H9 (cell line): Measurements from ENCODE around the gene FOXO6. TPM values are rescaled to one million over a fixed set of nuclear protein-coding genes. Genes with fewer than 3 reads are reported as not detected.
A peak's percentile ranks its signal among the peaks of the same experiment; 100 is the strongest.

Experiments
- DNase-seq: peaks from one replicate; pipeline ENCODE4 v3.0.0-alpha.2; 2017
- H2AFZ ChIP-seq: one replicate; pipeline ENCODE4 v1.6.1; 2013; ENCODE audit warnings: mild to moderate bottlenecking, low read length, control low read depth, moderate library complexity
- H2AK5ac ChIP-seq: 2 replicates; pipeline ENCODE4 v1.6.1; 2013; ENCODE audit warnings: low read length, control low read depth, mixed read lengths; ENCODE audit not compliant: insufficient read length
- H2BK120ac ChIP-seq: one replicate; pipeline ENCODE4 v1.6.1; 2013; ENCODE audit warnings: low read depth, mild to moderate bottlenecking, low read length, control low read depth, inconsistent platforms; ENCODE audit not compliant: poor library complexity, severe bottlenecking
- H2BK12ac ChIP-seq: 2 replicates; pipeline ENCODE4 v1.6.1; 2013; ENCODE audit warnings: low read length, control low read depth, mixed read lengths, low read depth; ENCODE audit not compliant: insufficient read length
- H2BK15ac ChIP-seq: 2 replicates; pipeline ENCODE4 v1.6.1; 2013; ENCODE audit warnings: low read depth, low read length, control low read depth
- H2BK20ac ChIP-seq: one replicate; pipeline ENCODE4 v1.6.1; 2013; ENCODE audit warnings: low read depth, mild to moderate bottlenecking, low read length, control low read depth, inconsistent platforms; ENCODE audit not compliant: poor library complexity, severe bottlenecking
- H2BK5ac ChIP-seq: 2 replicates; pipeline ENCODE4 v1.6.1; 2013; ENCODE audit warnings: low read length, control low read depth, mixed read lengths; ENCODE audit not compliant: insufficient read length
- H3K14ac ChIP-seq: 2 replicates; pipeline ENCODE4 v1.6.1; 2013; ENCODE audit warnings: low read length, control low read depth; ENCODE audit not compliant: insufficient read depth
- H3K18ac ChIP-seq: 2 replicates; pipeline ENCODE4 v1.6.1; 2013; ENCODE audit warnings: low read depth, mild to moderate bottlenecking, mixed read lengths, low read length, control low read depth; ENCODE audit not compliant: insufficient read length
- H3K23ac ChIP-seq: 2 replicates; pipeline ENCODE4 v1.6.1; 2013; ENCODE audit warnings: low read length, control low read depth, mixed read lengths, low read depth; ENCODE audit not compliant: insufficient read length
- H3K23me2 ChIP-seq: 2 replicates; pipeline ENCODE4 v1.6.1; 2013; ENCODE audit warnings: low read depth, mild to moderate bottlenecking, mixed read lengths, low read length, control low read depth; ENCODE audit not compliant: insufficient read length, poor library complexity, severe bottlenecking
- H3K27ac ChIP-seq: 2 replicates; pipeline ENCODE4 v1.5.1; 2013; ENCODE audit warnings: low read length, control low read depth, mixed read lengths, low read depth; ENCODE audit not compliant: insufficient read length
- H3K27me3 ChIP-seq: 2 replicates; pipeline ENCODE4 v1.6.1; 2013; ENCODE audit warnings: low read length, control low read depth, inconsistent platforms; ENCODE audit not compliant: insufficient read depth
- H3K4ac ChIP-seq: 2 replicates; pipeline ENCODE4 v1.6.1; 2013; ENCODE audit warnings: low read depth, mild to moderate bottlenecking, control low read depth, inconsistent platforms, low read length, moderate library complexity
- H3K4me1 ChIP-seq: 2 replicates; pipeline ENCODE4 v1.6.1; 2013; ENCODE audit warnings: low read length, control low read depth, inconsistent platforms; ENCODE audit not compliant: insufficient read depth
- H3K4me2 ChIP-seq: 2 replicates; pipeline ENCODE4 v1.6.1; 2013; ENCODE audit warnings: low read length, control low read depth, mixed read lengths; ENCODE audit not compliant: insufficient read length, insufficient read depth
- H3K56ac ChIP-seq: 2 replicates; pipeline ENCODE4 v1.6.1; 2013; ENCODE audit warnings: low read depth, mild to moderate bottlenecking, mixed read lengths, low read length, control low read depth; ENCODE audit not compliant: insufficient read length
- H3K79me1 ChIP-seq: 2 replicates; pipeline ENCODE4 v1.6.1; 2013; ENCODE audit warnings: low read depth, mild to moderate bottlenecking, moderate library complexity, low read length, control low read depth, inconsistent platforms; ENCODE audit not compliant: insufficient read depth, poor library complexity, severe bottlenecking
- H3K79me2 ChIP-seq: 2 replicates; pipeline ENCODE4 v1.6.1; 2013; ENCODE audit warnings: low read length, control low read depth, inconsistent platforms; ENCODE audit not compliant: insufficient read depth
- H3K9ac ChIP-seq: 2 replicates; pipeline ENCODE4 v1.6.1; 2013; ENCODE audit warnings: low read length, control low read depth, mixed read lengths; ENCODE audit not compliant: insufficient read length; ENCODE audit errors: extremely low read depth
- H3K9me3 ChIP-seq: one replicate; pipeline ENCODE4 v1.6.1; 2013; ENCODE audit warnings: low read depth, low read length, inconsistent platforms; ENCODE audit not compliant: control insufficient read depth
- H3T11ph ChIP-seq: one replicate; pipeline ENCODE4 v1.6.1; 2013; ENCODE audit warnings: mild to moderate bottlenecking, low read length, control low read depth, inconsistent platforms
- H4K20me1 ChIP-seq: one replicate; pipeline ENCODE4 v1.6.1; 2013; ENCODE audit not compliant: control insufficient read depth, insufficient read length, insufficient read depth
- H4K5ac ChIP-seq: 2 replicates; pipeline ENCODE4 v1.6.1; 2013; ENCODE audit warnings: low read depth, mild to moderate bottlenecking, mixed read lengths, low read length, control low read depth; ENCODE audit not compliant: insufficient read length
- H4K8ac ChIP-seq: replicated peaks from 2 replicates; pipeline ENCODE4 v1.6.1; 2013; ENCODE audit warnings: low read length, control low read depth, mixed read lengths, low read depth; ENCODE audit not compliant: insufficient read length
- H4K91ac ChIP-seq: 2 replicates; pipeline ENCODE4 v1.6.1; 2013; ENCODE audit warnings: low read depth, mild to moderate bottlenecking, moderate library complexity, mixed read lengths, low read length, control low read depth; ENCODE audit not compliant: insufficient read length
- H3K27ac Mint-ChIP-seq, 3 experiments: 2 replicates in 2 of 3; 3 replicates in 1 of 3; pipeline ENCODE4 v1.8.0; 2020 to 2021; ENCODE audit warnings: mixed read lengths in 3 of 3, mild to moderate bottlenecking in 1 of 3, moderate library complexity in 1 of 3
- H3K27me3 Mint-ChIP-seq: 2 replicates; pipeline ENCODE4 v1.8.0; 2021; ENCODE audit warnings: low read depth, mild to moderate bottlenecking, moderate library complexity, mixed read lengths
- H3K36me3 Mint-ChIP-seq, 3 experiments: 2 replicates in 2 of 3; 3 replicates in 1 of 3; pipeline ENCODE4 v1.8.0; 2020 to 2021; ENCODE audit warnings: low read depth in 3 of 3, mixed read lengths in 3 of 3; ENCODE audit not compliant: insufficient read depth in 1 of 3
- H3K4me1 Mint-ChIP-seq, 2 experiments: 2 replicates each; pipeline ENCODE4 v1.8.0; 2020; ENCODE audit warnings: mixed read lengths in 2 of 2
- H3K4me3 Mint-ChIP-seq, 2 experiments: 2 replicates in 1 of 2; 3 replicates in 1 of 2; pipeline ENCODE4 v1.8.0; 2020 to 2021; ENCODE audit warnings: mild to moderate bottlenecking in 2 of 2, mixed read lengths in 2 of 2, moderate library complexity in 1 of 2
- H3K9me3 Mint-ChIP-seq, 2 experiments: 2 replicates in 1 of 2; 3 replicates in 1 of 2; pipeline ENCODE4 v1.8.0; 2020; ENCODE audit warnings: mild to moderate bottlenecking in 2 of 2, mixed read lengths in 2 of 2, moderate library complexity in 1 of 2
- WGBS: extraction: QIAGEN DNeasy Blood & Tissue Kit; methylation state at CpG from one replicate; pipeline ENCODE4 v1.1.7; 2013; ENCODE audit warnings: missing lambda C conversion rate, low lambda C conversion rate, mixed read lengths; ENCODE audit not compliant: insufficient read length; ENCODE audit errors: extremely low coverage; 5-methylcytosine and 5-hydroxymethylcytosine counted together
- total RNA-seq: library from RNA; stranded (reverse); gene quantifications from 2 replicates; pipeline ENCODE4 v1.2.1, GENCODE V29; 2021
- TF ChIP-seq, protein P1 (sequence below): fragments of 200-600 bp; sonication (generic); conservative IDR thresholded peaks from 3 replicates; pipeline ENCODE4 v1.8.0; 2021; ENCODE audit warnings: antibody characterized with exemption, mild to moderate bottlenecking

Gene FOXO6
- total RNA-seq, 1 experiment from 2014 or later = 0.83 TPM

DNA sequence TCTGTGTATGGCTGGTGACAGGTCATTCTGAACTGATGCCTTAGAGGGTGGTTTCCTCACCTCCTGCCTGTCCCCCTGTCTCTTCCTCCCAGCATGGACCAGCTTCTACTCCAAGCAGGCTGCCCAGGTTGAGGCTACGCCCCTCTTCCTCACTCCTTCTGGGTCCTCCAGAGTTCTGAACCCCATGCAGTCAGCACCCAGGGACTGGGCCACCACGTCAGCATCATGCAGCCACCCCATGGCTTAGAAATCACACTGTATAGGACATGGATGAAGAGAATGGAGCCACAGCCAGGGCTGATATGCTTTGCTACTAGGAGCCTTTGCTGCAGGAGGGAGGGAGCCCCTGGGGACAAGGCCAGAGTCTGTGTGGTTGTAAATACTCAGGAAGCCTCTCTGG, 8.3 kb downstream of the FOXO6 start:
- peaks cover 3% of the 10 kb centered on the region for H3K23me2 ChIP-seq
- TF ChIP-seq, protein P1, sequence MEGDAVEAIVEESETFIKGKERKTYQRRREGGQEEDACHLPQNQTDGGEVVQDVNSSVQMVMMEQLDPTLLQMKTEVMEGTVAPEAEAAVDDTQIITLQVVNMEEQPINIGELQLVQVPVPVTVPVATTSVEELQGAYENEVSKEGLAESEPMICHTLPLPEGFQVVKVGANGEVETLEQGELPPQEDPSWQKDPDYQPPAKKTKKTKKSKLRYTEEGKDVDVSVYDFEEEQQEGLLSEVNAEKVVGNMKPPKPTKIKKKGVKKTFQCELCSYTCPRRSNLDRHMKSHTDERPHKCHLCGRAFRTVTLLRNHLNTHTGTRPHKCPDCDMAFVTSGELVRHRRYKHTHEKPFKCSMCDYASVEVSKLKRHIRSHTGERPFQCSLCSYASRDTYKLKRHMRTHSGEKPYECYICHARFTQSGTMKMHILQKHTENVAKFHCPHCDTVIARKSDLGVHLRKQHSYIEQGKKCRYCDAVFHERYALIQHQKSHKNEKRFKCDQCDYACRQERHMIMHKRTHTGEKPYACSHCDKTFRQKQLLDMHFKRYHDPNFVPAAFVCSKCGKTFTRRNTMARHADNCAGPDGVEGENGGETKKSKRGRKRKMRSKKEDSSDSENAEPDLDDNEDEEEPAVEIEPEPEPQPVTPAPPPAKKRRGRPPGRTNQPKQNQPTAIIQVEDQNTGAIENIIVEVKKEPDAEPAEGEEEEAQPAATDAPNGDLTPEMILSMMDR = no peak
- Mint-ChIP-seq H3K36me3 (no peaks in the 10 kb centered on the region; a peak in 1 of 7 replicates), H3K27me3 (peaks cover 68% of the 10 kb centered on the region), H3K27ac (peak overlapping the region in 1 of 3 experiments; percentile 68; a peak in 1 of 7 replicates), H3K9me3 (no peaks in the 10 kb centered on the region), H3K4me1 (peaks cover 54 to 69% of the 10 kb centered on the region in 2 experiments), H3K4me3 (no peak overlapping the region)
- H2BK20ac ChIP-seq = no peak overlapping the region
- H4K5ac ChIP-seq = no peak overlapping the region
- no peak overlapping the region for H2BK120ac ChIP-seq
- DNase-seq = no peak
- H2BK15ac ChIP-seq = no peak overlapping the region
- no peak overlapping the region for H2AK5ac ChIP-seq
- no peak overlapping the region for H3K23ac ChIP-seq
- H4K20me1 ChIP-seq = no peaks in the 10 kb centered on the region
- no peak overlapping the region for H3K18ac ChIP-seq
- H3T11ph ChIP-seq = no peak overlapping the region
- no peaks in the 10 kb centered on the region for H3K9me3 ChIP-seq
- peaks cover 23% of the 10 kb centered on the region for H3K4me1 ChIP-seq
- WGBS = no CpG with 5 or more reads among the region's 2 CpGs
- H4K91ac ChIP-seq = no peak overlapping the region
- no peak overlapping the region for H3K27ac ChIP-seq
- H3K56ac ChIP-seq = no peak overlapping the region
- H3K4me2 ChIP-seq = no peak overlapping the region
- no peak overlapping the region for H2AFZ ChIP-seq
- no peak overlapping the region for H2BK5ac ChIP-seq
- no peak overlapping the region for H2BK12ac ChIP-seq
- H4K8ac ChIP-seq = no peak overlapping the region
- H3K79me1 ChIP-seq = no peaks in the 10 kb centered on the region
- H3K79me2 ChIP-seq = no peaks in the 10 kb centered on the region
- H3K27me3 ChIP-seq = no peaks in the 10 kb centered on the region; the same call in 1 of the 2 replicates
- H3K4ac ChIP-seq = no peak overlapping the region
- no peak overlapping the region for H3K9ac ChIP-seq
- no peak overlapping the region for H3K14ac ChIP-seq
